SK-N-MC (cell line): Measurements from ENCODE around the gene NLK.
A peak's percentile ranks its signal among the peaks of the same experiment; 100 is the strongest.

ENCODE experiments used
- DNase-seq: peaks from one replicate; pipeline ENCODE4 v3.0.0-alpha.2; 2011; ENCODE audit warnings: low read depth, low spot score
- H3K27ac ChIP-seq: fragments of 200-600 bp; sonication (generic); 2 replicates; pipeline ENCODE4 v1.5.1; 2016; ENCODE audit warnings: mixed run types
- H3K36me3 ChIP-seq: fragments of 200-600 bp; sonication (generic); 2 replicates; pipeline ENCODE4 v1.6.1; 2017; ENCODE audit warnings: antibody characterized with exemption, low read length, mixed read lengths; ENCODE audit not compliant: insufficient read depth
- H3K4me3 ChIP-seq: fragments of 200-600 bp; sonication (generic); 2 replicates; pipeline ENCODE4 v1.5.1; 2016
- H3K9ac ChIP-seq: fragments of 200-600 bp; sonication (generic); 2 replicates; pipeline ENCODE4 v1.8.0; 2017; ENCODE audit warnings: mixed run types, mixed read lengths; ENCODE audit not compliant: insufficient read length
- H3K9me3 ChIP-seq: fragments of 200-600 bp; sonication (generic); 2 replicates; pipeline ENCODE4 v1.6.1; 2017; ENCODE audit warnings: low read depth, mild to moderate bottlenecking, antibody characterized with exemption, low read length, moderate library complexity, mixed read lengths
- EZH2 ChIP-seq: fragments of 200-600 bp; sonication (generic); IDR thresholded peaks from one replicate; pipeline ENCODE4 v1.6.1; 2017; ENCODE audit warnings: antibody characterized with exemption
- FOXP2 ChIP-seq: optimal IDR thresholded peaks from 2 replicates; pipeline ENCODE3; 2011; ENCODE audit warnings: mild to moderate bottlenecking, moderate library complexity; ENCODE audit not compliant: insufficient read depth; ENCODE audit errors: extremely low read length, control extremely low read depth
- POLR2AphosphoS5 ChIP-seq: IDR thresholded peaks from 2 replicates; pipeline ENCODE4 v1.6.1; 2012; ENCODE audit warnings: mild to moderate bottlenecking, low read depth, low read length, borderline replicate concordance

The NLK gene

DNA sequence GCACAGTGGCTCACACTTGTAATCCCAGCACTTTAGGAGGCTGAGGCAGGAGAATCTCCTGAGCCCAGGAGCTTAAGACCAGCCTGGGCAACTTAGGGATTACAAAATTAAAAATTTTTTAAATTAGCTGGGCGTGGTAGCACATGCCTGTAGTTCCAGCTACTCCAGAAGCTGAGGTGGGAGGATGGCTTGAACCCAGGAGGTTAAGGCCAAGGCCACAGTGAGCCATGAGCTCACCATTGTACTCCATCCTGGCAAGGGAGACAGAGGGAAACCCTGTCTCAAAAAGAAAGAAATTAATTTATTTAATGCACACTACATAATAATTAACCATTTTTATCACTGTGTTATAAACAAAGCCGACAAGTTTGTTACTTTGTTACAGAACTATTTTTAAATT, 145.5 kb downstream of the NLK start:
- no peak for TF ChIP-seq POLR2AphosphoS5
- no peak for TF ChIP-seq EZH2
- Histone ChIP-seq H3K9me3 (0 out of 2 replicates have a peak, but pooled peaks cover 7% of the 10 kb centered on the region), H3K9ac (no peak overlapping the region), H3K27ac (no peak overlapping the region), H3K36me3 (peaks cover 28% of the 10 kb centered on the region), H3K4me3 (no peak overlapping the region)
- no peak for DNase-seq

DNA sequence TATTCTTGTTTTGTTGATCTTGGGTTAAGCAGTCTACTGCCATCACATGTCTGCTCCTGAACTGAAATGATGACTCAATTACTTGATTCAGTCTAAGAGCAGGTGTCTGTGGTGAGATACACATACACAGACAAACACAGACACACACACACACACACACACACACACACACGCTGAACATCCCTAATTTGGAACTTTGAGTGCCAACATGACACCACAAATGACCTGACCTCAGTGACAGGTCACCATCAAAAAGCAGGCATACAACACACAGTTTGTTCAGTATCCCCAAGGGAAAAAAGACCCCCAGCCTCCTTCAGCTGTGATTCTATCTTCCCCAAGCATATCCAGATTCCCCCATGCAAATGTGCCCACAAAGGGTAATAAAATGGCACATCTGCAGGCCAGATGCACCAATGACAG, 146.4 kb downstream of the NLK start:
- TF ChIP-seq EZH2 (no peak), FOXP2 (no peak), POLR2AphosphoS5 (no peak)
- Histone ChIP-seq H3K9me3 (0 out of 2 replicates have a peak, but pooled peaks cover 7% of the 10 kb centered on the region), H3K9ac (no peak overlapping the region), H3K36me3 (peaks cover 28% of the 10 kb centered on the region), H3K27ac (no peak overlapping the region), H3K4me3 (no peak overlapping the region)
- DNase-seq: no peak

DNA sequence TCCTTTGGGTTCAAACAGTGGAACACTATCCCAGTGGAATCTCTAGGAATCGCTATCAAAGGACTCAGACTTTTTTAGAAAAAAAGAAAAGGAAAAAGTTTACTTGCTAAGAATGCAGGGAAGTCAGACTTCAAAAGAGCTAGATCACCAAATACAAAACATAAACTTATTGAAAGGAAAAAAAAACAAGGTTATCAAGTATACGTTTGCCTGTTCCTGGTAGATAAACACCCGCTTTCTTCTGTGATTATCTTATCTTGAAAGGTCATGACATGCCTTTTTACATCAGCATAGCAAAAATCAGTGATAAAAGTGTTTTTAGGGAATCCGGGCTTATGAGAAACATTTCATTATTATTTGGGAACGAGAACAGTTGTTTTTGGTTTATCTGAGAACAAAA, 147.2 kb downstream of the NLK start:
- no peak overlapping the region for H3K27ac ChIP-seq
- H3K9me3 ChIP-seq: 0 out of 2 replicates have a peak, but pooled peaks cover 7% of the 10 kb centered on the region
- DNase-seq: no peak
- no peak overlapping the region for H3K4me3 ChIP-seq
- TF ChIP-seq EZH2: no peak
- no peak for TF ChIP-seq FOXP2
- no peak for TF ChIP-seq POLR2AphosphoS5
- H3K36me3 ChIP-seq: peaks cover 21% of the 10 kb centered on the region
- H3K9ac ChIP-seq: no peak overlapping the region

DNA sequence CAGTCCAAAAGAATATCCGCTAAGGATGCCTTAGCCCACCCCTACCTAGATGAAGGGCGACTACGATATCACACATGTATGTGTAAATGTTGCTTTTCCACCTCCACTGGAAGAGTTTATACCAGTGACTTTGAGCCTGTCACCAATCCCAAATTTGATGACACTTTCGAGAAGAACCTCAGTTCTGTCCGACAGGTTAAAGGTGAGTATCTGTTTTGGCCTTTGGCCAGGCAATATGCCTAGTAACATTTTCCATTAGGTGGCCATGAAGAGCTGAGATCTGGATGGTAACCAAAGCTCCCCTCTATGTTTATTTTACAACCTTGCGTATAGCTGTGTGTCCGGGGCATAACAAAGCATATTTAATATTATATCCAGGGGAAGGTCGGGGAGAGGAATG, 148.5 kb downstream of the NLK start:
- no peak for TF ChIP-seq EZH2
- no peak for TF ChIP-seq FOXP2
- TF ChIP-seq POLR2AphosphoS5: no peak
- DNase-seq: no peak

DNA sequence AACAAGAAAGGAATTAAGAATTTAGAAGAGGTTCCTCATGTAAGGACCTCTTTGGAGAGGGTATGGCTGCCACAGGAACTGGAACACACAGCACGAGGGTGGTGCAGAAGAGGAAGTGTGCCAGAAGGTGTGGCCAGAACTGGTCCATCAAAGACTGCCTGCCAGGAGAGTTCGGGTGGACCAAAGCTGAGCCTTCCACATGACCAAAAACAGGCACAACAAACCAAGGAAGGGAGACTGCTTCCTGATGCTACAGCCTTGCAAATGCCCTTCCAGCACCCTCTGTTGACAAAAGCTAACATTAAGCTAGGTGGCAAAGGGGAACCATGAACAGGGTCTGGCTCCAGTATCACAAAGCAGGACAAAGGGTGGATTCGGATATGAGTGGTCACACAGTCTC, 150.8 kb downstream of the NLK start:
- H3K4me3 ChIP-seq: no peak overlapping the region
- H3K36me3 ChIP-seq: peaks cover 2% of the 10 kb centered on the region
- DNase-seq: no peak
- H3K9ac ChIP-seq: no peak overlapping the region
- TF ChIP-seq FOXP2 (no peak), EZH2 (no peak), POLR2AphosphoS5 (no peak)
- no peak overlapping the region for H3K27ac ChIP-seq
- no peaks in the 10 kb centered on the region for H3K9me3 ChIP-seq

More for the DNA sequence above, 148.5 kb downstream of the NLK start:
- Histone ChIP-seq H3K9me3 (no peaks in the 10 kb centered on the region), H3K9ac (no peak overlapping the region), H3K36me3 (peaks cover 9% of the 10 kb centered on the region), H3K4me3 (no peak overlapping the region), H3K27ac (no peak overlapping the region)

DNA sequence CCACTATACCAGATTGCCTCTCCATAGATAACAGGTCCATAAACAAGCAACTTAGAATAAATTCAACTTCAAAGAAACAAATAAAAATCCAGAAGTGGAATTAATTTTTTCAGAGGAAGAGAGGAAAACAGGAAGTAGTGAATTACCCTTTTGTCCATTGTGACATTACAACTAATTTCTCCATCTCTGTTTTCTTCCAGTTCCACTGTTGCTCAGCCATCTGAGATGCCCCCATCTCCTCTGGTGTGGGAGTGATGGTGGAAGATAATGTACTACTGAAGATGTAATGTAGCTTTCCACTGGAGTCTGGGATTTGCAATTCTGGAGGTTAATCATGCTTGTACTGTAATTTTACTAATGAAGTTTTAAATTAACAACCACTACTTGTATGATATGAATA, 151.9 kb downstream of the NLK start:
- DNase-seq: no peak
- Histone ChIP-seq H3K9me3 (no peaks in the 10 kb centered on the region), H3K36me3 (peaks cover 2% of the 10 kb centered on the region), H3K4me3 (no peak overlapping the region), H3K27ac (no peak overlapping the region), H3K9ac (no peak overlapping the region)
- TF ChIP-seq EZH2 (no peak), POLR2AphosphoS5 (no peak), FOXP2 (no peak)

DNA sequence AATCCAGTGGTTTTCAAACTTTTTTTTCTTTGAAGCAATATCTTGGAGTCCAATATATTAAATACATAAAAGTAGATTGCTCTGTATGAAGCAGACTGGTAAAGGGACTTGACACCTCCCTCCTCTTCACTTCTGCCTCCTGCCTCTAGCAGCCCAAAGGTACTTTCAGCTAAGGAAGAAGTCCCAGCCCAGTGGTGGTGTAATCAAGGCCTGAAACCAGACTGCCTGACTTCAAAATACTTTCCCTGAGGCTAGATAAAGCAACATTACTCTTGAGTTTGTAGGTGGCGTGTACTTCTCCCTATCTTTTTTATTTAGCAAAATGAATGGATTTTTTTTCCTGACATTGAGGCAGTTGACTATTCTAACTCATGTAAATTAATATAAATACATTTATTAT, 154.2 kb downstream of the NLK start:
- H3K9ac ChIP-seq: no peak overlapping the region
- DNase-seq: no peak
- H3K9me3 ChIP-seq: no peaks in the 10 kb centered on the region
- H3K36me3 ChIP-seq: no peaks in the 10 kb centered on the region; the same call in 1 of the 2 replicates
- H3K27ac ChIP-seq: peak overlapping the region; percentile 78
- TF ChIP-seq EZH2 (no peak), POLR2AphosphoS5 (no peak), FOXP2 (no peak)
- H3K4me3 ChIP-seq: no peak overlapping the region

DNA sequence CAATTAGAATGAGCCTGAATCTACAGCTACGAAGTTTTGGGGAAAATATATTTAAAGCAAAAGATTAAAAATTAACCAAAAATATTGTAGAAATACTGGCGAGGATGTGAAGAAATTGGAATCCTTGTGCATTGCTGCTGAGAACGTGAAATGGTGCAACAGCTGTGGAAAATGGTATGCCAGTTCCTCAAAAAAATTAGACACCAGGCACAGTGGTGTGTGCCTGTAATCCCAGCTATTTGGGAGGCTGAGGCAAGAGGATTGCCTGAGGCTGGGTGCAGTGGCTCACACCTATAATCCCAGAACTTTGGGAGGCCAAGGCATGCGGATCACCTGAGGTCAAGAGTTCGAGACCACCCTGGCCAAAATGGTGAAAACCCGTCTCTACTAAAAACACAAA, 156.6 kb downstream of the NLK start:
- Histone ChIP-seq H3K9ac (no peak overlapping the region), H3K36me3 (no peaks in the 10 kb centered on the region; the same call in 1 of the 2 replicates), H3K9me3 (no peaks in the 10 kb centered on the region), H3K4me3 (no peak overlapping the region), H3K27ac (no peak overlapping the region)
- no peak for DNase-seq
- no peak for TF ChIP-seq POLR2AphosphoS5
- TF ChIP-seq FOXP2: no peak
- no peak for TF ChIP-seq EZH2

DNA sequence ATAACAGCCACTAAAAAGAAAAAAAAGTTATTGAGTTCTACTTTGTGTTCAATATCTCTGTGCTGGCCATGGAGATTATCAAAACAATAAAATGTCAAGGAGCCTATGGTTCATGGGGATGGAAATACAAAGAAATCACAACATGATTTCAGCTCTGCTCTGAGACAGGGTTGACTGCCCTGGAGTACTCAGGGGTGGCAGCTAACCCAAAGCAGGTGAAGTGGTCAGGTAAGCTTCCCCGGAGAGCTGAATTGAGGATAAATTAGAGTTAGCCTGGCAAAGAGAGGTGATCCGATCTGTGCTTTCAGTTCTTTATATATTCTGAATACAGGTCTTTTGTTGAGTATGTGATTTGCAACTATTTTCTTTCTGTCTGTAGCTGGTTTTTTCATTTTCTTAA, 157.3 kb downstream of the NLK start:
- TF ChIP-seq EZH2 (no peak), POLR2AphosphoS5 (no peak), FOXP2 (no peak)
- Histone ChIP-seq H3K27ac (no peak overlapping the region), H3K9ac (no peak overlapping the region), H3K36me3 (no peaks in the 10 kb centered on the region; the same call in 1 of the 2 replicates), H3K9me3 (no peaks in the 10 kb centered on the region), H3K4me3 (no peak overlapping the region)
- no peak for DNase-seq
